Peyer's patch (tissue), 4 donors: ENCODE measurements around the gene IFT22. TPM values are rescaled to one million over a fixed set of nuclear protein-coding genes. Genes with fewer than 3 reads are reported as not detected.
"Not testable (repeated sequence)": the region's sequence is repeated elsewhere in the genome, so short reads cannot be mapped to it uniquely, and the experiment has no call there.

Experiments used
- DNase-seq, 3 donors: peaks; one replicate each; pipeline ENCODE4 v3.0.0-alpha.2; 2017 to 2019
- H3K27ac ChIP-seq, 4 donors: fragments of 200-600 bp; sonication (generic); one replicate each; pipeline ENCODE4 v1.5.1; 2016 to 2019
- H3K27me3 ChIP-seq, 2 donors: fragments of 200-600 bp; sonication (generic); one replicate each; pipeline ENCODE4 v1.5.1; 2019
- H3K36me3 ChIP-seq, 3 donors: fragments of 200-600 bp; sonication (generic); one replicate each; pipeline ENCODE4 v1.5.1; 2016 to 2019
- H3K4me1 ChIP-seq, 4 donors: fragments of 200-600 bp; sonication (generic); one replicate each; pipeline ENCODE4 v1.5.1; 2016 to 2019
- H3K4me3 ChIP-seq, 4 donors: fragments of 200-600 bp; sonication (generic); 1 replicate in 3 of 4; 2 replicates in 1 of 4; pipeline ENCODE4 v1.5.1; 2016 to 2019; ENCODE audit warnings: mild to moderate bottlenecking in 1 of 4
- H3K9me3 ChIP-seq, 4 donors: fragments of 200-600 bp; sonication (generic); one replicate each; pipeline ENCODE4 v1.5.1; 2016 to 2019; ENCODE audit warnings: mild to moderate bottlenecking in 1 of 4
- CTCF ChIP-seq, 6 experiments: fragments of 450-650 bp in 4 of 6; fragments of 200-600 bp in 2 of 6; sonication (generic) in 1 of 6; IDR thresholded peaks; one replicate each; pipeline ENCODE4 v1.5.1; 2017 to 2019; ENCODE audit warnings: antibody characterized with exemption in 6 of 6, mild to moderate bottlenecking in 3 of 6, moderate library complexity in 1 of 6
- POLR2A ChIP-seq, 2 donors: fragments of 450-650 bp; IDR thresholded peaks; one replicate each; pipeline ENCODE4 v1.5.1; 2017; ENCODE audit warnings: antibody characterized with exemption in 2 of 2, mild to moderate bottlenecking in 2 of 2, moderate library complexity in 2 of 2
- total RNA-seq, 4 donors: library from RNA; depleted of rRNA; stranded (reverse); fragments of >200 nt; gene quantifications; one replicate each; pipeline ENCODE4 v1.1.0, GENCODE V29; 2016

Gene IFT22
- total RNA-seq, 4 donors from 2014 or later, result 0.85 to 4.6 (median 2.3) TPM

- no peaks in the 10 kb centered on the region for H3K9me3 ChIP-seq
- no peaks in the 10 kb centered on the region for H3K27me3 ChIP-seq
- peaks cover 0 to 5% (median 0%) of the 10 kb centered on the region in 4 donors for H3K4me1 ChIP-seq
- no peak for DNase-seq
- no peak overlapping the region for H3K4me3 ChIP-seq
- no peaks in the 10 kb centered on the region for H3K36me3 ChIP-seq
- no peak overlapping the region for H3K27ac ChIP-seq
- TF ChIP-seq POLR2A (IDR thresholded peaks at IDR 0.05) (no peak), CTCF (IDR thresholded peaks at IDR 0.05) (no peak)
Measured at GRCh38 chr7:101287032-101287431, 34.6 kb downstream of the IFT22 start.

GRCh38 chr7:101285880-101286279 is 35.7 kb downstream of the IFT22 start:
- not testable (repeated sequence) for H3K4me3 ChIP-seq, H3K4me1 ChIP-seq, H3K36me3 ChIP-seq, H3K27ac ChIP-seq, H3K9me3 ChIP-seq, DNase-seq, H3K27me3 ChIP-seq

- no peak for DNase-seq
- Histone ChIP-seq H3K9me3 (no peaks in the 10 kb centered on the region), H3K27ac (no peak overlapping the region), H3K4me1 (peaks cover 0 to 5% (median 0%) of the 10 kb centered on the region in 4 donors), H3K4me3 (no peak overlapping the region), H3K36me3 (no peaks in the 10 kb centered on the region), H3K27me3 (no peaks in the 10 kb centered on the region)
- TF ChIP-seq CTCF (IDR thresholded peaks at IDR 0.05) (no peak), POLR2A (IDR thresholded peaks at IDR 0.05) (no peak)
Measured at GRCh38 chr7:101285171-101285570, 36.4 kb downstream of the IFT22 start.

- not testable (repeated sequence) for H3K4me1 ChIP-seq, H3K9me3 ChIP-seq, H3K4me3 ChIP-seq, H3K36me3 ChIP-seq, DNase-seq, H3K27ac ChIP-seq, H3K27me3 ChIP-seq
Measured at GRCh38 chr7:101280912-101281311, 40.7 kb downstream of the IFT22 start.

- H3K9me3 ChIP-seq, result no peaks in the 10 kb centered on the region
- no peaks in the 10 kb centered on the region for H3K27me3 ChIP-seq
- no peak overlapping the region for H3K4me3 ChIP-seq
- no peak for DNase-seq
- no peak overlapping the region for H3K27ac ChIP-seq
- no peak for TF ChIP-seq CTCF (IDR thresholded peaks at IDR 0.05)
- no peak for TF ChIP-seq POLR2A (IDR thresholded peaks at IDR 0.05)
- H3K4me1 ChIP-seq, result peaks cover 0 to 5% (median 0%) of the 10 kb centered on the region in 4 donors
- H3K36me3 ChIP-seq, result no peaks in the 10 kb centered on the region
Measured at GRCh38 chr7:101278461-101279292, 42.9 kb downstream of the IFT22 start.

- Histone ChIP-seq H3K4me3 (no peak overlapping the region), H3K36me3 (no peaks in the 10 kb centered on the region), H3K27ac (no peak overlapping the region), H3K4me1 (no peaks in the 10 kb centered on the region), H3K27me3 (no peaks in the 10 kb centered on the region), H3K9me3 (no peaks in the 10 kb centered on the region)
- TF ChIP-seq CTCF (IDR thresholded peaks at IDR 0.05), result no peak
- no peak for DNase-seq
Measured at GRCh38 chr7:101277155-101277554, 44.5 kb downstream of the IFT22 start.

- no peak for DNase-seq
- TF ChIP-seq CTCF (IDR thresholded peaks at IDR 0.05) (no peak), POLR2A (IDR thresholded peaks at IDR 0.05) (no peak)
- Histone ChIP-seq H3K4me1 (no peaks in the 10 kb centered on the region), H3K9me3 (no peaks in the 10 kb centered on the region), H3K27me3 (no peaks in the 10 kb centered on the region), H3K27ac (no peak overlapping the region), H3K36me3 (no peaks in the 10 kb centered on the region), H3K4me3 (no peak overlapping the region)
Measured at GRCh38 chr7:101273206-101273605, 48.4 kb downstream of the IFT22 start.
